ENCODE measurements around the gene MYH16. TPM values are rescaled to one million over a fixed set of nuclear protein-coding genes. Genes with fewer than 3 reads are reported as not detected.
A peak's percentile ranks its signal among the peaks of the same experiment; 100 is the strongest.
"Not testable (repeated sequence)": the region's sequence is repeated elsewhere in the genome, so short reads cannot be mapped to it uniquely, and the experiment has no call there.

MYH16 gene
- total RNA-seq, 4 donors from 2014 or later, result 0.76 TPM; not detected in 3

- intact Hi-C loops (cut with DNase I), result loop anchor here (2.0 kb wide), 1 partner anchor 272 kb away; no protein-coding TSS in a partner anchor
- peak overlapping the region in 1 of 4 donors; percentile 10 for H3K4me3 ChIP-seq
- no peaks in the 10 kb centered on the region for H3K27me3 ChIP-seq
- 11 to 20% methylated on average over 1 of the region's 1 CpG for WGBS, 2 donors
- no peak for DNase-seq
- peaks cover 0 to 22% (median 4%) of the 10 kb centered on the region in 3 donors for H3K4me1 ChIP-seq
- H3K27ac ChIP-seq, result no peak overlapping the region
- peaks cover 0 to 6% (median 5%) of the 10 kb centered on the region in 3 donors for H3K9me3 ChIP-seq
- TF ChIP-seq POLR2A (IDR thresholded peaks at IDR 0.05), result no peak
- H3K36me3 ChIP-seq, result no peaks in the 10 kb centered on the region
These were observed 40.5 kb downstream of the MYH16 start for GRCh38 chr7:99313204-99313573.

- H3K4me3 ChIP-seq, result no peak overlapping the region
- H3K27me3 ChIP-seq, result no peaks in the 10 kb centered on the region
- intact Hi-C loops (cut with DNase I), result no loop called here
- peaks cover 0 to 6% (median 5%) of the 10 kb centered on the region in 3 donors for H3K9me3 ChIP-seq
- peak in 1 of 6 experiments; percentile 7 for TF ChIP-seq CTCF (IDR thresholded peaks at IDR 0.05)
- TF ChIP-seq POLR2A (IDR thresholded peaks at IDR 0.05), result no peak
- no peak for DNase-seq
- H3K4me1 ChIP-seq, result peaks cover 0 to 22% (median 4%) of the 10 kb centered on the region in 3 donors
- H3K36me3 ChIP-seq, result no peaks in the 10 kb centered on the region
- WGBS, 2 donors, result 28% methylated on average over 5 to 7 of the region's 7 CpGs
- H3K27ac ChIP-seq, result peak overlapping the region in 2 of 4 donors; percentile 63 to 68
These were observed 41.9 kb downstream of the MYH16 start for GRCh38 chr7:99314504-99314903.

GRCh38 chr7:99320371-99320770 is 47.7 kb downstream of the MYH16 start:
- no peak for DNase-seq
- H3K4me1 ChIP-seq, result peaks cover 7 to 10% (median 10%) of the 10 kb centered on the region in 3 donors
- intact Hi-C loops (cut with DNase I), result no loop called here
- H3K27ac ChIP-seq, result no peak overlapping the region
- H3K27me3 ChIP-seq, result no peaks in the 10 kb centered on the region
- H3K9me3 ChIP-seq, result no peaks in the 10 kb centered on the region
- 57 to 75% methylated on average over 1 to 4 of the region's 4 CpGs for WGBS, 2 donors
- TF ChIP-seq POLR2A (IDR thresholded peaks at IDR 0.05), result no peak
- TF ChIP-seq CTCF (IDR thresholded peaks at IDR 0.05), result no peak
- no peaks in the 10 kb centered on the region for H3K36me3 ChIP-seq
- H3K4me3 ChIP-seq, result no peak overlapping the region

- H3K4me3 ChIP-seq; intact Hi-C loops (cut with DNase I); DNase-seq: not testable (repeated sequence)
These were observed 50.0 kb downstream of the MYH16 start for GRCh38 chr7:99322659-99323058.

GRCh38 chr7:99324559-99324958 is 51.9 kb downstream of the MYH16 start:
- H3K4me1 ChIP-seq, result peaks cover 25 to 43% (median 32%) of the 10 kb centered on the region in 3 donors
- peak overlapping the region in 3 of 4 donors; percentile 97 to 100 (median 97) for H3K4me3 ChIP-seq
- TF ChIP-seq POLR2A (IDR thresholded peaks at IDR 0.05), result no peak
- no peak for TF ChIP-seq CTCF (IDR thresholded peaks at IDR 0.05)
- intact Hi-C loops (cut with DNase I), result no loop called here
- no peak for DNase-seq
- H3K27me3 ChIP-seq, result no peaks in the 10 kb centered on the region
- no peaks in the 10 kb centered on the region for H3K9me3 ChIP-seq
- no peaks in the 10 kb centered on the region for H3K36me3 ChIP-seq
- WGBS, 2 donors, result 95 to 96% methylated on average over 13 to 14 of the region's 14 CpGs
- H3K27ac ChIP-seq, result no peak overlapping the region

More at GRCh38 chr7:99322659-99323058, 50.0 kb downstream of the MYH16 start:
- WGBS, 2 donors, result 88 to 98% methylated on average over 6 of the region's 6 CpGs
- H3K4me1 ChIP-seq, result peaks cover 16 to 24% (median 22%) of the 10 kb centered on the region in 3 donors
- not testable (repeated sequence) for H3K27me3 ChIP-seq, H3K27ac ChIP-seq, H3K36me3 ChIP-seq, H3K9me3 ChIP-seq

GRCh38 chr7:99325001-99325493 is 52.4 kb downstream of the MYH16 start:
- peak overlapping the region; percentile 91 to 100 (median 97) for H3K4me3 ChIP-seq
- WGBS, 2 donors, result 39 to 66% methylated on average over 4 to 6 of the region's 14 CpGs
- peak overlapping the region; percentile 93 to 98 (median 96) for H3K27ac ChIP-seq
- no peaks in the 10 kb centered on the region for H3K36me3 ChIP-seq
- no peak for TF ChIP-seq POLR2A (IDR thresholded peaks at IDR 0.05)
- TF ChIP-seq CTCF (IDR thresholded peaks at IDR 0.05), result no peak
- peaks cover 25 to 48% (median 32%) of the 10 kb centered on the region in 3 donors for H3K4me1 ChIP-seq
- intact Hi-C loops (cut with DNase I), result no loop called here
- no peaks in the 10 kb centered on the region for H3K27me3 ChIP-seq
- no peaks in the 10 kb centered on the region for H3K9me3 ChIP-seq
- DNase-seq, result no peak
